Gastrocnemius medialis (tissue), 4 donors: ENCODE results near the gene INPP5B.

ENCODE experiments used
- POLR2A ChIP-seq, 2 donors: fragments of 450-650 bp; IDR thresholded peaks; one replicate each; pipeline ENCODE4 v1.6.1; 2017; ENCODE audit warnings: antibody characterized with exemption in 2 of 2, mild to moderate bottlenecking in 2 of 2, moderate library complexity in 2 of 2
- TF ChIP-seq, protein P1 (sequence below), 5 experiments: fragments of 450-650 bp in 3 of 5; fragments of 200-600 bp in 2 of 5; sonication (generic) in 2 of 5; IDR thresholded peaks in 4 of 5; conservative IDR thresholded peaks in 1 of 5; 1 replicate in 4 of 5; 2 replicates in 1 of 5; pipeline ENCODE4 v1.5.1; 2016 to 2019; ENCODE audit warnings: antibody characterized with exemption in 5 of 5, mild to moderate bottlenecking in 3 of 5, moderate library complexity in 3 of 5

DNA sequence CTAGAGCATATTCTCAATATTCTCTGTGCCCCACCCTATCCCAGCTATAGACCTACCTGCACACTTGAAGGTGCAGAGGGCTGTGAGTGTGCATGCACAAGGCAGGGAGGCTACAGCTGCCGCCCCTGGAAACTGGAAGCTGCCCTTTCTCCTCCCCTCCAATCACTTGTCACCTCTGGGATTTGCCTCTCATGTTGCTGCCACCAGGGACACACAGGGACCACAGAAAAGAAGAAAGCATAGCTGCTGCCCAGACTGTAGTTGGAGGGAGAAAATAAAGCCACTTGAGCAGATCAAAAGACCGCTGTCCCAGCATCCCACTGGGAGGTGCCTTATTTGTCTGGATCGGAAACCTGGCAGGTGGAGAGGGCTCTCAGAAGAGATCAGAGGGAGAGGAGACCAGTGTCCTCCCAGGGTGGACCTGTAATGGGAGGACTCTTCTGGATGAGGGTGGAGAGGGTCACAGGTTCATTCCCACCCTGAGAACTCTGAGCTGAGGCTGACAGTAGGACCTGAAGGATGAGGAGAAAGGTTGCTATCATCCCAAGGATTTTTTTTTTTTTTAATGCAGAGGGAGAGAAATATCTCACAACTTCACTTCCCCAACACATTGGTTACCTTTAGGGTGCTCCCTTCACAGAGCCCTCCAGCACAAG, 7.6 kb upstream of the INPP5B start:
- TF ChIP-seq, protein P1, sequence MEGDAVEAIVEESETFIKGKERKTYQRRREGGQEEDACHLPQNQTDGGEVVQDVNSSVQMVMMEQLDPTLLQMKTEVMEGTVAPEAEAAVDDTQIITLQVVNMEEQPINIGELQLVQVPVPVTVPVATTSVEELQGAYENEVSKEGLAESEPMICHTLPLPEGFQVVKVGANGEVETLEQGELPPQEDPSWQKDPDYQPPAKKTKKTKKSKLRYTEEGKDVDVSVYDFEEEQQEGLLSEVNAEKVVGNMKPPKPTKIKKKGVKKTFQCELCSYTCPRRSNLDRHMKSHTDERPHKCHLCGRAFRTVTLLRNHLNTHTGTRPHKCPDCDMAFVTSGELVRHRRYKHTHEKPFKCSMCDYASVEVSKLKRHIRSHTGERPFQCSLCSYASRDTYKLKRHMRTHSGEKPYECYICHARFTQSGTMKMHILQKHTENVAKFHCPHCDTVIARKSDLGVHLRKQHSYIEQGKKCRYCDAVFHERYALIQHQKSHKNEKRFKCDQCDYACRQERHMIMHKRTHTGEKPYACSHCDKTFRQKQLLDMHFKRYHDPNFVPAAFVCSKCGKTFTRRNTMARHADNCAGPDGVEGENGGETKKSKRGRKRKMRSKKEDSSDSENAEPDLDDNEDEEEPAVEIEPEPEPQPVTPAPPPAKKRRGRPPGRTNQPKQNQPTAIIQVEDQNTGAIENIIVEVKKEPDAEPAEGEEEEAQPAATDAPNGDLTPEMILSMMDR (IDR thresholded peaks at IDR 0.05 in 4 of 5, conservative IDR thresholded peaks at IDR 0.05 in 1 of 5), result no peak
- TF ChIP-seq POLR2A (IDR thresholded peaks at IDR 0.05), result no peak
